ENCODE results near the gene CATSPERB. TPM values are rescaled to one million over a fixed set of nuclear protein-coding genes. Genes with fewer than 3 reads are reported as not detected.

The CATSPERB gene
- total and polyA plus RNA-seq, 2 of the 8 experiments (the other 6 are each of a cell fraction or from before 2014, with no cell fraction given), result 0.11 to 0.30 TPM

GRCh38 chr14:91533623-91534022 is 198.3 kb downstream of the CATSPERB start (continued):
- TF ChIP-seq ATF2 (IDR thresholded peaks at IDR 0.05; ENCODE audit: low read length) (no peak), RAD21 (IDR thresholded peaks at IDR 0.05 in 1 of 2, conservative IDR thresholded peaks at IDR 0.05 in 1 of 2; ENCODE audit: low read depth in 2 of 2, low read length in 2 of 2) (no peak), SIN3A (conservative IDR thresholded peaks at IDR 0.05 in 1 of 2, IDR thresholded peaks at IDR 0.05 in 1 of 2; ENCODE audit: low read depth in 1 of 2, low read length in 2 of 2) (no peak), JUND (IDR thresholded peaks at IDR 0.05; ENCODE audit: low read length) (no peak)

Small RNA genes lying within 50 kb of the gene (small RNA-seq; reads per million reads assigned to genes)
- gene AL133373.1 (ENCODE audit: insufficient read depth) (not detected), gene POLR3GP1 (ENCODE audit: insufficient read depth) (not detected), gene RF00012 (ENCODE audit: insufficient read depth) (not detected)

Other genes with a start within 250 kb of the CATSPERB start
- gene PPP4R3A, start 221.8 kb downstream of the CATSPERB start, total RNA-seq (2021; fragmentation: NEBNext Ultra II Directional; extraction: Animal tissue kit (Norgen Biotek cat#: 25700)), result 116 and 122 TPM in 2 replicates
- gene PPP4R3A, start 221.8 kb downstream of the CATSPERB start, polyA plus RNA-seq (2011; rRNA removed), result 30.2 and 31.7 TPM in 2 replicates
- 34.2 and 36.2 TPM in 2 replicates for gene TC2N, start 135.4 kb upstream of the CATSPERB start, total RNA-seq (2021; fragmentation: NEBNext Ultra II Directional; extraction: Animal tissue kit (Norgen Biotek cat#: 25700))
- 5.9 and 9.7 TPM in 2 replicates for gene TC2N, start 135.4 kb upstream of the CATSPERB start, polyA plus RNA-seq (2011; rRNA removed)
- 3.5 and 4.2 TPM in 2 replicates for gene FBLN5, start 215.6 kb upstream of the CATSPERB start, total RNA-seq (2021; fragmentation: NEBNext Ultra II Directional; extraction: Animal tissue kit (Norgen Biotek cat#: 25700))
- 0.88 and 1.1 TPM in 2 replicates for gene FBLN5, start 215.6 kb upstream of the CATSPERB start, polyA plus RNA-seq (2011; rRNA removed)

Data from H1 (cell line).